Adrenal gland (tissue), 5 donors: ENCODE results near the gene EXD2.

Experiments
- CTCF ChIP-seq, 6 experiments: fragments of 450-650 bp in 4 of 6; fragments of 200-600 bp in 2 of 6; sonication (generic) in 1 of 6; IDR thresholded peaks; 1 replicate in 5 of 6; 2 replicates in 1 of 6; pipeline versions ENCODE4 v1.5.1 to v1.8.0; 2016 to 2021; ENCODE audit warnings: antibody characterized with exemption in 6 of 6, mild to moderate bottlenecking in 2 of 6, moderate library complexity in 1 of 6
- POLR2A ChIP-seq, 2 donors: fragments of 450-650 bp; IDR thresholded peaks; one replicate each; pipeline ENCODE4 v1.6.1; 2017; ENCODE audit warnings: antibody characterized with exemption in 2 of 2, mild to moderate bottlenecking in 2 of 2, moderate library complexity in 1 of 2
- donor health status: DM: no; HTN: no; CAD: no.

DNA sequence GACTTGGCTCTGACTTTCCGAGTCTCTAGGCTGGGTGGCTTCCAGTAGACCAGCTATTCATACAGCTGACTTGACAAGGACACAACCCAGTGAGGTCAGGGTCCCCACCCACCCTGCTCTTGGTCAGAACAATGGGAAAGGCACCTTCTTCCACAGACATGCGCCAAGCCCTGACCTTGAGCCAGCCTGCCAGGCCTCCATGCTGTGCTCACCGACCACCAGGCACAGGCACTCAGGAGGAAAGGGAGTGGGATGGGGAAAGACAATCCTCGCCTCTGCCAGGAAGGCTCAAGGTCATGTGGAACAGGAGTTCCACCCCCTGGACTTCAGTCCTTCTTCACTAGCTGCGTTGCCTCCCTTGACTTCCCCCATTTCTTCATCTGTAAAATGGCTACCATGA, 100.1 kb downstream of the EXD2 start:
- TF ChIP-seq CTCF (IDR thresholded peaks at IDR 0.05) = no peak
- TF ChIP-seq POLR2A (IDR thresholded peaks at IDR 0.05) = no peak
